T-helper 22 cell (primary cell): Measurements from ENCODE around the gene NFATC1.

Experiments
- DNase-seq: peaks from one replicate; pipeline ENCODE4 v3.0.0-alpha.2; 2020; ENCODE audit warnings: low read depth

The NFATC1 gene

DNA sequence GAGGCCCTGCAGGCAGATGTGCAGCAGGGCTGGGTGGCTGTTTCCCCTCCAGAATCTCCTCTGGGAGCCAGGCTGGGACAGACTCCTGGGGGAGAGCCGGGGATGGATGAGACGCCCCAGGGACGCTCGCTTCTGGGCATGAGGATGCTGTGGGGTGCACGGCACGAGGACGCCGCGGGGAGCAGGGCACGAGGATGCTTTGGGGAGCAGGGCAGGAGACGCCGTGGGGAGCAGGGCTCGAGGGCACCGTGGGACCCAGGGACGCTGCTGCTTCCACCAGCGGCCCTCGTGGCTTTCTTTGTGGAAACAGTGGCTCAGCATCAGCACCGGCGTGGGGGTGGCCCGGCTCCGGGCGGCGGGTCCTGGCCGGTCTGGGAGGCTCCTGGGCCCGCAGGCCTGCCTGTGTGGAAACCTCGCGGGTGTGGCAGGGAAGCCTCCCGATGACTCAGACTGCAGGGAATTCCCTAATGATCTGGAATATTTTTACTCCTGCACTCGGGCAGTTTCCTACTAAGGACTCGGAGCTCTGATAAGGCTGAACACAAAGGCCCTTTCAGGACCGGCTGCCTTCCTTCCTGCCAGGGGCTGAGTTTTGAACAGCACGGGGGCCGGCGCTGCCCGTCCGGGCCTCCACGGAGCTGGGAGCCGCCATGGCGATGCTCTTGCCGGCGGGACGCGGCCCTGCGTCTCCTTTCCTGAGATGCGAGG, 62.6 kb downstream of the NFATC1 start:
- no peak for DNase-seq

GRCh38 chr18:79458917-79459803, 63.4 kb downstream of the NFATC1 start:
- no peak for DNase-seq

DNA sequence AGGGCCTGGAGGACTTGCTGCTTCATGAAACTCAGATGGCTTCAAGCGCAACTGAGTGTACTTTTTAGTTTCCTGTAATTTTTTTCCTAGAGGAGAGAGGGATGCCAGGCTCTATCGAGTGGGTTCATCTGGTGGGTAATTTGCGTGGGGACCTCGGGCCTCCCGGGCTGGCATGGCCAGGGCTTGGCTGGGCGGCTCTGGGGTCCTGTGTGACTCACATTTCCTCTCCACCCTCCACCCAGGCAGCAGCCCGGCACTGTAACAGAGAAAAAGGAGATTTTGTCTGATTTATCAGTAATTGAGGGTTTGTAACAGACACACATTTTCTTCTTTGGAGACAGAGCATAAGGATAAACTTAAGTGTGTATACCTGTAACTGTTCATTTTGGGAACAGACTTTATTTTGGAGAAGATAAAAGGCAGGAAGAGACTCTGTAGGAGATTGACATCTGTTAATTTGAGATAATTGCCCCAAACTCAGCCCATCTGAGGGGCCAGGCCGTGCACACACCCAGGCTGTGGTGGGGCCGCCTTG, 64.3 kb downstream of the NFATC1 start:
- DNase-seq, result no peak

DNA sequence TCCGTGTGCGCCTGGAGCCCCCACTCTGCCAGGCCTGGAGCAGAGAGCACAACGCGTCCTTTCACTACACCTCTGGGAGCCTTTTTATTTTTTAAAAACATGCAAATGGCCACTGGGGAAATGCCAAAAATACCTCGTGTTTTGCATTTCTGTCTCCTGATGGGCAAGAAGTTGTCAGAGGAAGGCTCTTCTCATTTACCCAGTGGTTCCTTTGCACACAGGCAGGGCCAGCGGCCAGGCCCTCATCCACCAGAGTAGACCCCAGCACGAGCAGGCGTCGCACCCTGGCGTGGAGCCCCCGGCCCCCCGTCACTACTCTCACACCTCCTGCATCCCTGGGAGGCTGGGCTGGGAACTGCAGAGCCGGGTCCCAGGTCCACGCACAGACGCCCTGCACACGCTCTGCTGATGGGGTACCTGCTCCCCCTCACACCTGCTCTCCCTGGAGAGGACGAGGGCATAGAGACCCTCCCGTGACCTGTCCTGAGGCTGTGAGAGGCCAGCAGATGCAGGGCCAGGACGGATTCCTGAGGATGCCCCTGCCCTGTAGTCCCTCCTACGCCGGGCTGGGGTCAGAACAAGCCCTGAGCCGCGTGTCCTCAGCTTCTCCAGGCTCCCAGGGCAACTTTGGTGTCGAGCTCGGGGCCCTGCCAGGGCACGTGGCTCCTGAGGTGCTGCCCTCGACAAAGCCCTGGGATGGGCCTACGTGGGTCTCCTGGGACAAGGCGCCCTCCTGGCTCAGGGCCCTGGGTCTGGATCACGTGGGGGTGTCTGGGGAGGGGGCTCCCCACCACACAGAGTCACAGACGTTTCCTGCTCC, 65.0 kb downstream of the NFATC1 start:
- no peak for DNase-seq

- DNase-seq, result no peak
Observed at GRCh38 chr18:79461627-79462026, 65.9 kb downstream of the NFATC1 start.

DNA sequence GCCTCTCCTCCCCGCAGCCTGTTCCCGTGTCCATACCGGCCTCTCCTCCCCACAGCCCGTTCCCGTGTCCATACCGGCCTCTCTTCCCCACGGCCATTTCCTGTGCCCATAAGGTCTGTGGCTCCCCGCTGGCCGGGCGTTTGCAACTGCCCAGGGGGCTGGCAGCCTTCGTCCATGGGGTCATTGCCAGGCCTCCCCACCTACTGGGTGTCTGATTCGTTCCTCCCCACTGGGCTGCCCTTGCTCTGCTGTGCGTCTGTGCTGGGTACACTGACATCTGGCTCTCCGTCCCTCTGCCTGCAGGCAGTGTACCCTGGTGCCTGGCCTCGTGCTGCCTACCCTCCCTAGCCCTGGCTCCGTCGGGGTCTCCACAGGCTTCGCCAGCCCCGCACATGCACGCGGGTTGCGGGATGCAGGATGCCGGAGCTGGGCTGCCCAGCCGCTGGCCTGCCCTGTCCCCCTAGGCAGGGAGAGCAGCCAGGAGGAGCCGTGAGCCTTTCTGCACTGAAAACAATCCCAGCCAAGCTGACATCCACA, 67.8 kb downstream of the NFATC1 start:
- no peak for DNase-seq

DNA sequence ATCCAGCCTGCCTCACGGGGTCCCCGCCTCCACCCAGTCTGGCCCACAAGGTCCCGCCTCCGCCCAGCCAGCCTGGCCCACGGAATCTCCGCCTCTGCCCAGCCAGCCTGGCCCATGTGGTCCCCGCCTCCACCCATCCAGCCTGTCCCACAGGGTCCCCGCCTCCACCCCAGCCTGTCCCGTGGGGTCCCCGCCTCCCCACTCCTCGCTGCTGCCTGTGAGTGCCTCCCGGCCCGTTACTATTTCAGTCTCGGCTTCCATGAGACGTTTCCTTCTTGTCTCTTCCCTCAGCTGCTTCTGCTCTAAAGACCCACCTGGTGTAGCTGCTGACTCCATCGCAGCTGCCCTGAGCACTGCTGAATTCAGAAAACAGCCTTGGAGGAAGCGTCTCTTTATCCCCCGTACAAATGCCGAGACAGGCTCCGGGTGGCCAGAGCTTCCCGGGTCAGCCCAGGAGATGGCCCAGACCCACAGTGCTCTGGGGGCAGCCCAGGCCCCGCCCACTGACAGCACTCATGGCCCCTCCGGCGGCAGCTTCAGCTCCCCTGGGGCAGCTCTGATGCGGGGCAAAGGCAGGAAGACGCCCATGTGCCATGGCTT, 69.8 kb downstream of the NFATC1 start:
- DNase-seq, result no peak

DNA sequence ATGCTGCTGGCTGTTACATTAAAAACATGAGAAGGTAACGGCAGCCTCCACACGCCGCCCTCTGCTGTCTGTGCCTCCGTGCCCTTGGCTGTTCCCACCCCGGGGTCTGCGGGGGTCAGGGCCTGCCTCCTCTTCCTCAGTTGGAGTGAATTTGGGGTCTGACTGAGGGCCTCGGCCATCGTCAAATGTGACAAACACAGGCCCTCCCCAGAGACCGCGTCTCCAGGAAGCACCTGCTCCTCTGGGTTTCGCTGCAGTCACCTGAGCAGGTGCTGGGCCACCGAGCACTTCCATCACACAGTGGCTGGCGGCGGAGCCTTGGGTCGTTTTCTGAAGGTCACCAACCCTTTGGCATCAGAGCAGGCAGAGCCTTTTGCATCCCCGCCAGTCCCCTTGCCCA, 70.9 kb downstream of the NFATC1 start:
- no peak for DNase-seq

DNA sequence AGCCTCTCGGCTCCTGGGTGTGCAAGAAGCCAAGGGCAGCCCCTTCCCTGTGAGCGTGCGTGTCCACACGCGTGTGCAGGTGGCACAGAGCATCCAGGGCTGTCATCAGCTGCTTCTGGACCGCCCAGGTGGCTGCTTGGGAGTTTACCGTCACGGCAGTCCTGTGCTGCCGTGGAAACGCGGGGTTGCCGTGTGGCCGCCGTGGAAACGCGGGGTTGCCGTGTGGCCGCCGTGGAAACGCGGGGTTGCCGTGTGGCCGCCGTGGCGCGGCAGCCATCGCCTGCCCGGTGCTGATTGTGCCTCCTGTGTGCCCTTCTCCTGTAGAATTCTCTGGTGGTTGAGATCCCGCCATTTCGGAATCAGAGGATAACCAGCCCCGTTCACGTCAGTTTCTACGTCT, 71.4 kb downstream of the NFATC1 start:
- DNase-seq, result no peak

DNA sequence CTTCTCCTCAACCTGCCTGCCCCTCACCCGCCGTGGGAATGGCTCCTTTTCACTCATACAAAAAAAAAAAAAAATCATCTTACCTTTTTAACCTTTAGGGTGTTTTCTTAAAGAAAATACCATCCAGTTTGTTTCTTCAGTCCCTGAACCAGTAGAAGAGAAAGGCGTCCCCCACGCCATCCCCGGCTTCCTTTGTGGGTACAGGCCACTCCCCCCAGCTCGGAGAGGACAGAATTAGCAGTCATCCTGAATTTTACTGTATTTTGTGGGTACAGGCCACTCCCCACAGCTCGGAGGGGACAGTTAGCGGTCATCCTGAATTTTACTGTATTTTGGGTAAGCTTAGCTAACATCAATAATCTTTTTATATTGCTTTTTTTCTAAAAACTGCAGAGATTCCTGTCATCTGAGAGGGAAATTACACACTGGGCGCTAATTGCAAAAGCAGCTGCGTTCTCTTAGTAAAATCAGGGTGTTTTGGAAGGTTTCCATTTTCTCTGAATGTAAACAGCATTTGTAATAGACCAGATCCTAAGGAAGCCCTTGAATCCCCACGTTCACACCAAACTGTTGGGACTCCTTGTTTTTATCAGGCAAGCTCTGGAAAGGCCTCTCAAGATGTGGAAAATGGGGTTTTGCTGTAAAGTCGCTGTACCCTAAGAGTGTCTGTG, 72.5 kb downstream of the NFATC1 start:
- no peak for DNase-seq

DNA sequence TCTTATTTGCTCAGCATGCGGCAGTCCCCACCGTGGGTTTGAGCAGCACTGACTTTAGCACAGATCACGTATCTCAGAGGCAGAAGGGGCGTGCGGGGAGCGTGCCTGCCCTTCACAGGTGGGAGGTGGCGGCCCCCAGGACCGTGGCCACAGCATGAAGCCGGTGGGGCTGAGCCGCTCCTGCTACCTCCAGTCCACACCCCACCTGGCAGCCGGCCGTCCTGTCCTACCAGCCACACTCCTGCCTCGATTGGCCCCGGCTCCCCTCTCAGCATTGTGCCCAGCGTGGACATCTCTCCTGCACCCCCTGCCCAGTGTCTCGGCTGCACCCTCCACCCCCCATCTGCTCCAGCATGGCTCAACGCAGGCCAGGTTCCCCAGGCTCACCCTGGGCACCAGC, 73.6 kb downstream of the NFATC1 start:
- no peak for DNase-seq

DNA sequence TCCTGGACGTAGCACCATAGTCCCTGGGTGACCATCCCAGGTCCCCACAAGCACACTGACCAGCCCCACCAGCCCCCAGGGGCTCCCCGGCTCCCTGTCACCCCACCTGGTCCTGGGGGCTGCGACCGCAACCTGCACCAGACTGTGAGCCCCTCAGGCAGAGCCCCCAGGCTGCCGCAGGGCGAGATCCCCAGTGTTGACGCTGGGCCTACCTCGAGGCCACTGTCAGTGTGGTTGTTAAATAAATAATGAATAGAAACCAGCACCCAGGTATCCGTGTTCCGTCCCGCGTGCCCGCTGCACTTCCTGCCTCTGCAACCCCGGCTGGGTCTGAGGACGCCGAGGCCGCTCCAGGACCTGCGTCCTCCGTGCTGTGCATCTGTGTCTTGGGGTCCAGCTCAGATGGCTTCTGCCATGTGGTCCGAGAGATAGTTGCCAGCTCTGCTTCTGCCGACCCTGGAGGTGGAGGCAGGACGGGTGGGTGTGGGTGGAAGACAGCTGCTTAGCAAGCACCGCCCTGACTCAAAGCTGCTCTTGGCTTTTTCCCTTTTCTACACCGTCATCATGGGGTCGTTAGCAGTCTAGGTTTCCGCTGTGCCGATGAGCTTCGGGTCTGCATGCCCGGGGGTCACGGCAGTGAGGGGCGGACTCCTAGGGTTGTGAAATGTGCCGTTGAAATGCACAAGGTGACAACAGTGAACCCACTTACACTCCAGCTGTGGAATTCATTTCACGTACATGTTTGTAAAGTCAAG, 74.2 kb downstream of the NFATC1 start:
- DNase-seq, result no peak

DNA sequence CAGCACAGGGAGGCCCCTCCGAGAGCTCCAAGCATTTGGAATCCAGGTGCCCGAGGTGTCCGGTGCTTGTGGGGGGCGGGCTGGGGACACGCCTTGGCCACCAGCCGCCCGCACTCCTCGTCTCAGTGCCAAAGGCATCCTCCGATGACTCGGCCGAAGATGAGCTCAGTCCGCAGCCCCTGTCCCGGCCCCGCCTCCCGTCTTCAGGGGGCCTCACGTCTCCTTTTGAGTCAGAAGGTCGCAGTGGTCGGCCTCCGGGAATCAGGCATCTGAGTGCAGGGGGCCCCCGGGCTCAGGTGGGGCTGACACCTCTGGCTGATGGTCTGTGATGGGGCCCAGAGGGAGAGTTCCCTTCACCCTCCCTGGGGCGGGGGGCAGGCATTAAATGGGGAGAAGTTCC, 74.8 kb downstream of the NFATC1 start:
- no peak for DNase-seq

DNA sequence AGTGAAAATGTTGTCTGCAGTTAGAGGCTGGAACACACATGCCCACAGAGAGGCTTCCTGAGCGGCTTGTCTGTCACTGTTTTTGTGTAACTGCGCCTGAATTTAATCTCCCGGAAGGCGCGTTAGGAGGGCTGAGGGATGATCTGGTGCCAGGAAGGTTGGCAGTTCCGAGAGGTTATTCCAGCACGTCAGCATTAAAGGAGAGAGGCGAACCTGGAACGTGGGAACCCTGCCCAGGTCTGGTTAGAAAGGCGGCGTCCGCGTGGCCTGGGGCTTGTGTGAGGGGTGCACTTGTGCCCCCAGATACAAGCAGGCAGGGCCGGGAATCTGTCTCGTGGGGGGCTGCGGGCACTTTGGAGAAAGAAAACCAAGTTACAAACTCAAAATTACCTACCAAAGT, 75.3 kb downstream of the NFATC1 start:
- DNase-seq, result no peak

- no peak for DNase-seq
Observed at GRCh38 chr18:79471597-79471996, 75.9 kb downstream of the NFATC1 start.

DNA sequence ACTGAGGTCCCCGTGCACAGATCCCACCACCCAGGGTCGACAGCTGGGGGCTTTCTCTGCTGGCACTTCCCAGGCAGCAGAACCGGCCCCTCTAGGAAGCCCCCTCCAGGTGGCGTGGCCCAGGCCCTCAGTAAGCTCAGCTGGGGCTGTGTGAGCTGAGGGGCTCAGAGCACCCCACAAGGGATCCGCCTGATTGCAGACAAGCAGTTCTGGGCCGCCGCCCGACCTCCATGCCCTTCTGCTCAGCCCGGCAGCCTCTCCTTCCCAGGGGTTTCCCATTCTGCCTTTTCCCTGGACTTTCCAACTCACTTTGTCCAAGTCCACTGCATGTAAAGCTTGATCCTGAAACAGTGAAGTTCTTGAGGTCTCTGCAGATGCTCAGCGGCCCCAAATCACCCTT, 76.4 kb downstream of the NFATC1 start:
- no peak for DNase-seq

- DNase-seq, result no peak
Observed at GRCh38 chr18:79472946-79473345, 77.2 kb downstream of the NFATC1 start.

DNA sequence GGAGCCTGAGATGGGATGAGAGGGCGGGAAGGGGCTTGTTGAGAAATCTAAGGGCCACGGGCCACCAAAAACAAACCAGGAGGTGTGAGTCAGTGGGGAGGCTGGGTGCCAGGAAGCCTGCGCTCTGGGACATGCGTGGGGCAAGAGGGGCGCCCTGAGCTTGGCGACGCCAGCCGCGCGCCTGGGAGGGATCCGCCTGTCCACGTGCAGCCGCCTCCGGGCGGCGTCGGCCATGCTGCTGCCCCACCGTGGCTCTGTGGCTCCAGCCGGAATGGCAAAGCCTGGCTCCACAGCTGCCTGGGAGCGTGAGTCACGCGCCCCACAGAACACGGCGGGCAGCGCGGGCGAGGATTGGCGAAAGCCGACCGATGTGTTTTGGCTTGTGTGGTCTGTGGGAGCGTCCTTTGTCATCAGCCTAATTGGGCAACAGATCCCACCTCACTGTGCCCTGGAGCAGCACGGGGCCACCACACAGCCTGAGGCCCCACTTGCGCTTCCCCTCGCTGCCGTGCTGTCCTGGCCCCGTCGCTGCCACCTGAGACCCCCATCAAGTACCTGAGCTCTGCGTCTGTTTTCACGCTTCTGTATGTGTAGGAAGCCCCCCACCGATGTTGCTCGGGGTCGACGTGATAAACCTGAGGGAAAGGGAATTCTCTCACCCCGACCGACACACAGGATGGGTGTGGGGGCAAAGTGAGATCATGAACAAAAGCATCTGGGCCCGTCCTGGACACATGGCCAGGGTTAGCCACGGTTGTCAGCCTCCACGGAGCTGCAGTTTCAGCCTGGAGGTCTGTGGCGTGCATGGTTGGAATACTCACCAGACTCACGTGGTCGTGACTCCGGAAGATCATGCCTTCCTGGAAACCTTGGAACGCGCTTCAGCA, 80.5 kb downstream of the NFATC1 start:
- DNase-seq, result no peak

DNA sequence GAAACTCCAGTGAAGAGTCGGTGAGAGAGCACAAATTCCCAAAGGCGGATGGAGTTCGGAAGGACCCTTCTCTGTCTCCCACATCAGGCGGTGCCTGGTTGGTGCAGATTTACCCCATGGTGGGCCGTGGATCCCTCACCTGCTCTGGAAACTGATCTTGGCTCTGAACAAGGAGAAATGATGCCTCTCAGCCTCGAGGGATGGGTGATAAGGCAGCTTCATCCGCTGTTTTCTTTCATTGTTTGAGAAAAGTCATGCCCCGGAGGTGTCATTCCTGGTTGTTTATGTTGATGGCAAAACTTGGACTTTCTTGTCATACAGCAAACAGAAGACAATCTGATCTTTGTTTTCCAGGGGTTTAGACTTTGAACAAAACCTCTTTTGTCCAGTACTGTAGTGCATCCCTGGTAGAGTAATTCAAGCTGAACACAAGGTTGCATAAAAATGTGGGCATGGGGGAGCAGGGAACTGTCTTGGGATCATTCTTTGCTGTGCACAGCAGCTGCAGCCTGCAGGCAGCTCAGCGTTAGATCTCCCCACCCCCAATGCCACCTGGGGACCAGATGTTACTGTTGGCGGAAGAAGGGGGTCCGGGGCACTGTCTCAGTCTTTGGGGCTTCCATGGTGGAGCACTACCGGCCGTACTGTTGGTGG, 81.3 kb downstream of the NFATC1 start:
- DNase-seq, result no peak
